Measurements from ENCODE around the gene CCSAP. TPM values are rescaled to one million over a fixed set of nuclear protein-coding genes. Genes with fewer than 3 reads are reported as not detected.
"Not testable (repeated sequence)": the region's sequence is repeated elsewhere in the genome, so short reads cannot be mapped to it uniquely, and the experiment has no call there.

The CCSAP gene
- total RNA-seq, 4 donors from 2014 or later: 5.1 to 6.7 (median 6.2) TPM

GRCh38 chr1:229296541-229296941 is 46.3 kb downstream of the CCSAP start:
- Histone ChIP-seq H3K4me1 (peaks cover 0 to 21% (median 4%) of the 10 kb centered on the region in 3 donors), H3K9me3 (no peaks in the 10 kb centered on the region), H3K27ac (peak overlapping the region in 2 of 4 donors; percentile 46 to 54), H3K36me3 (peaks cover 13 to 79% of the 10 kb centered on the region in 2 donors), H3K4me3 (no peak overlapping the region), H3K27me3 (no peaks in the 10 kb centered on the region)
- ATAC-seq: peak; percentile 22
- no peak for TF ChIP-seq EP300 (IDR thresholded peaks at IDR 0.05)
- TF ChIP-seq POLR2AphosphoS5 (IDR thresholded peaks at IDR 0.05): no peak
- TF ChIP-seq POLR2A (IDR thresholded peaks at IDR 0.05): no peak
- TF ChIP-seq CTCF (IDR thresholded peaks at IDR 0.05): no peak
- 46% methylated on average over 3 of the region's 3 CpGs; no CpG with 5 or more reads in 1 of the 2 donors for WGBS, 2 donors (ENCODE audit: low coverage in 1 of 2)

- TF ChIP-seq CTCF (IDR thresholded peaks at IDR 0.05): no peak
- TF ChIP-seq POLR2AphosphoS5 (IDR thresholded peaks at IDR 0.05): no peak
- TF ChIP-seq EP300 (IDR thresholded peaks at IDR 0.05): no peak
- no peak for TF ChIP-seq POLR2A (IDR thresholded peaks at IDR 0.05)
- Histone ChIP-seq H3K9me3 (no peaks in the 10 kb centered on the region), H3K36me3 (peaks cover 13 to 82% of the 10 kb centered on the region in 2 donors), H3K4me3 (no peak overlapping the region), H3K27me3 (no peaks in the 10 kb centered on the region), H3K27ac (peak overlapping the region in 2 of 4 donors; percentile 46 to 54), H3K4me1 (peaks cover 0 to 14% (median 0%) of the 10 kb centered on the region in 3 donors)
- WGBS, 2 donors (ENCODE audit: low coverage in 1 of 2): 91% methylated on average over 8 of the region's 11 CpGs; no CpG with 5 or more reads in 1 of the 2 donors
- ATAC-seq: no peak
These were observed 47.1 kb downstream of the CCSAP start for GRCh38 chr1:229295745-229296144.

DNA sequence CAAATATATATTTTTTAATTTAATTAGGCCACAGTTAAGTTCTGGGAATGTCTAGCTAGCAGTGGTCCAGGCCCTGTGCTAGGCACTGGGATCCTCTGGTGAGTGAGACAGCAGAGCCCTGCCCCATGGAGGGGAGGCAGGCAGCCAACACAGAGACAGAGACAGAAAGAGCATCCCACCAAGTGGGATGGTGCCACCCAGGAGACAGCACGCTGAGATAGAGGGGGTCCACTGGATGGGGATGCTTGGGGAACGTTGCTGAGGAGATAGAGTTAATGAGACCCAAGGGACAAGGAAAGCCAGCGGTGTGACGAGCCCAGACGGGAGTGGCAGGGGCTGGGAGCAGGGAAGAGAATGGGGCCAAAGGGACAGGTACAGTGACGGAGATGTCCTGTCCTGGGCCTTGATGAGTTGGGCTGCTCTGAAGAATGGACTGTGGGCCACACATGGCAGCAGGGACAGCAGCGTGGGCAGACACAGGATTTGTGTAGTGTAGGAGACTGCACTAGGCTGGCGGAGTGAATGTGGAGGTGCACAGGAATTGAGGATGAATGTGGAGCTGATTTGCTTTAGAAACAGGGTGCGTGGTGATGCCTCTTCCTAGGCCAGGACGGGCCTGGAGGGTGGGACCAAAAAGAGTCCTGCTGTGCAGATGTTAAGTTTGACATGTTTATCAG is 49.2 kb downstream of the CCSAP start:
- no peak overlapping the region for H3K4me3 ChIP-seq
- H3K27ac ChIP-seq: no peak overlapping the region
- ATAC-seq: no peak
- peaks cover 0 to 11% (median 0%) of the 10 kb centered on the region in 3 donors for H3K4me1 ChIP-seq
- TF ChIP-seq POLR2A (IDR thresholded peaks at IDR 0.05) (no peak), CTCF (IDR thresholded peaks at IDR 0.05) (no peak), EP300 (IDR thresholded peaks at IDR 0.05) (no peak), POLR2AphosphoS5 (IDR thresholded peaks at IDR 0.05) (no peak)
- 88 to 90% methylated on average over 10 of the region's 10 CpGs for WGBS, 2 donors (ENCODE audit: low coverage in 1 of 2)
- H3K9me3 ChIP-seq: no peaks in the 10 kb centered on the region
- no peaks in the 10 kb centered on the region for H3K27me3 ChIP-seq
- H3K36me3 ChIP-seq: peaks cover 0 to 82% of the 10 kb centered on the region in 2 donors

GRCh38 chr1:229291686-229292085 is 51.2 kb downstream of the CCSAP start:
- H3K27me3 ChIP-seq, H3K9me3 ChIP-seq, H3K4me3 ChIP-seq, H3K27ac ChIP-seq, ATAC-seq: not testable (repeated sequence)
- H3K36me3 ChIP-seq: peaks cover 0 to 73% of the 10 kb centered on the region in 2 donors
- H3K4me1 ChIP-seq: peaks cover 3 to 19% (median 3%) of the 10 kb centered on the region in 3 donors
- WGBS, 2 donors (ENCODE audit: low coverage in 1 of 2): 98 to 100% methylated on average over 4 of the region's 4 CpGs

- Histone ChIP-seq H3K4me1 (peaks cover 3 to 39% (median 13%) of the 10 kb centered on the region in 3 donors), H3K36me3 (peaks cover 0 to 45% of the 10 kb centered on the region in 2 donors), H3K27me3 (no peaks in the 10 kb centered on the region), H3K4me3 (no peak overlapping the region), H3K9me3 (no peaks in the 10 kb centered on the region), H3K27ac (no peak overlapping the region)
- TF ChIP-seq POLR2A (IDR thresholded peaks at IDR 0.05): no peak
- TF ChIP-seq CTCF (IDR thresholded peaks at IDR 0.05): no peak
- no peak for TF ChIP-seq POLR2AphosphoS5 (IDR thresholded peaks at IDR 0.05)
- TF ChIP-seq EP300 (IDR thresholded peaks at IDR 0.05): no peak
- ATAC-seq: no peak
- WGBS, 2 donors (ENCODE audit: low coverage in 1 of 2): 91 to 100% methylated on average over 1 of the region's 1 CpG
These were observed 54.3 kb downstream of the CCSAP start for GRCh38 chr1:229288516-229288915.
